ENCODE measurements around the gene TRIM8. TPM values are rescaled to one million over a fixed set of nuclear protein-coding genes. Genes with fewer than 3 reads are reported as not detected.
A peak's percentile ranks its signal among the peaks of the same experiment; 100 is the strongest.

The TRIM8 gene
- total RNA-seq, 2 donors from 2014 or later: 106 to 125 TPM

- no peak for DNase-seq (ENCODE audit: low spot score)
- H3K36me3 ChIP-seq: no peaks in the 10 kb centered on the region
- TF ChIP-seq, protein P1, sequence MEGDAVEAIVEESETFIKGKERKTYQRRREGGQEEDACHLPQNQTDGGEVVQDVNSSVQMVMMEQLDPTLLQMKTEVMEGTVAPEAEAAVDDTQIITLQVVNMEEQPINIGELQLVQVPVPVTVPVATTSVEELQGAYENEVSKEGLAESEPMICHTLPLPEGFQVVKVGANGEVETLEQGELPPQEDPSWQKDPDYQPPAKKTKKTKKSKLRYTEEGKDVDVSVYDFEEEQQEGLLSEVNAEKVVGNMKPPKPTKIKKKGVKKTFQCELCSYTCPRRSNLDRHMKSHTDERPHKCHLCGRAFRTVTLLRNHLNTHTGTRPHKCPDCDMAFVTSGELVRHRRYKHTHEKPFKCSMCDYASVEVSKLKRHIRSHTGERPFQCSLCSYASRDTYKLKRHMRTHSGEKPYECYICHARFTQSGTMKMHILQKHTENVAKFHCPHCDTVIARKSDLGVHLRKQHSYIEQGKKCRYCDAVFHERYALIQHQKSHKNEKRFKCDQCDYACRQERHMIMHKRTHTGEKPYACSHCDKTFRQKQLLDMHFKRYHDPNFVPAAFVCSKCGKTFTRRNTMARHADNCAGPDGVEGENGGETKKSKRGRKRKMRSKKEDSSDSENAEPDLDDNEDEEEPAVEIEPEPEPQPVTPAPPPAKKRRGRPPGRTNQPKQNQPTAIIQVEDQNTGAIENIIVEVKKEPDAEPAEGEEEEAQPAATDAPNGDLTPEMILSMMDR (IDR thresholded peaks at IDR 0.05): peak in 1 of 2 donors; percentile 1
- H3K27me3 ChIP-seq: no peaks in the 10 kb centered on the region
- no peaks in the 10 kb centered on the region for H3K9me3 ChIP-seq
- H3K27ac ChIP-seq: peak overlapping the region; percentile 73 to 78
- peaks cover 0 to 67% of the 10 kb centered on the region in 2 donors for H3K4me1 ChIP-seq
- H3K4me3 ChIP-seq: no peak overlapping the region
These were observed 25.9 kb downstream of the TRIM8 start for GRCh38 chr10:102670065-102670670.

DNA sequence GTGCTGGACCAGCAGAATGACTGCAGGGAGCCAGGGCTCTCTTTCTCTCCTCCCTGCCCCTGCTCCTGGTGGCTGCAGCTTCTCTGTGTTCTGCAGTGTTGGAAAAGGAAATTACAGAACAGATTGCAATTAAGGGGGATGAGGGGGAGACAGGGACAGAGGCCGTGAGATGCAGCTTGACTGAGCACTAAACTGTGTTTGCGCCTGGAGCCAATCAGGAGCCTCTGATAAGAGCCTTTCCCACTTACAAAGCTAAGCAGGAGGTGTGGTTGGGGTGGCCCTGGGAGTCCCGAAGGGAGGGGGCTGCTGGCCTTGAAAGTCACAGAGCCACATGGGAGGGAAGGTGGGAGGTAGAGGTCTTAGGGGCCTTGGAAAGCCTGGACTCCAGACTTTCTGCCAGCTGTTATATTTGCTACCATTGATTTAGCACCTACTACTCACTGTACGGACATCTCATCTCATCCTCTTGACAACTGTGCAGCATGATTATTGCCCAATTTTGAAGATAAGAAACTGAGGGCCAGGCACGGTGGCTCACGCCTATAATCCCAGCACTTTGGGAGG lies 26.7 kb downstream of the TRIM8 start:
- no peaks in the 10 kb centered on the region for H3K36me3 ChIP-seq
- H3K4me3 ChIP-seq: no peak overlapping the region
- H3K4me1 ChIP-seq: peaks cover 0 to 75% of the 10 kb centered on the region in 2 donors
- H3K27me3 ChIP-seq: no peaks in the 10 kb centered on the region
- no peak for DNase-seq (ENCODE audit: low spot score)
- H3K27ac ChIP-seq: peak overlapping the region; percentile 46 to 78
- no peaks in the 10 kb centered on the region for H3K9me3 ChIP-seq
- TF ChIP-seq, protein P1 (IDR thresholded peaks at IDR 0.05): no peak

- TF ChIP-seq, protein P1 (IDR thresholded peaks at IDR 0.05): no peak
- Histone ChIP-seq H3K36me3 (no peaks in the 10 kb centered on the region), H3K27ac (peak overlapping the region; percentile 82 to 90), H3K27me3 (no peaks in the 10 kb centered on the region), H3K4me1 (peaks cover 0 to 95% of the 10 kb centered on the region in 2 donors), H3K9me3 (no peaks in the 10 kb centered on the region), H3K4me3 (peak overlapping the region in 1 of 2 donors; percentile 42)
- DNase-seq (ENCODE audit: low spot score): no peak
These were observed 29.0 kb downstream of the TRIM8 start for GRCh38 chr10:102673236-102673818.

GRCh38 chr10:102673819-102674511 lies 29.7 kb downstream of the TRIM8 start:
- Histone ChIP-seq H3K4me1 (peaks cover 0 to 95% of the 10 kb centered on the region in 2 donors), H3K4me3 (peak overlapping the region; percentile 2 to 42), H3K9me3 (no peaks in the 10 kb centered on the region), H3K27me3 (no peaks in the 10 kb centered on the region), H3K27ac (peak overlapping the region; percentile 82 to 90), H3K36me3 (no peaks in the 10 kb centered on the region)
- DNase-seq (ENCODE audit: low spot score): peak; percentile 83
- TF ChIP-seq, protein P1 (IDR thresholded peaks at IDR 0.05): no peak

DNA sequence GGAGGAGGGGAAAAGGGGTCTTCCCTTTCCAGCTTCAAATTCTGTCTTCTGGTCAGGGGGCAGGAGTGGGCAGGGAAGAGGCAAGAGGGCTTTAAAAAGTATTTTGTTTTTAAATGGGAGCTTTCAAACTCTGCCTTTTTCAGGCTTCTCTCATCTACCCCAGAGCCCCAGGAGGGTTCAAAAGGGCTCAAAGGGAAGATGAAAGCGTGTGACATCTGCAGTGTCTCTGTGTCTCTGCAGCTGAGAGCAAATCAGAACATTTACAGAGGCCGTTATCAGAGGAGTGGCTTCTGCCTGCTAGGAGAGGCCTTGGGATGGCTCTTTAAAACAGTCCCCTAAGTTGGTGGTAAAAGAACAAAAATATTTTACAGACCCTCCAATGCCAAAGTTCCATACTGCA lies 30.3 kb downstream of the TRIM8 start:
- H3K27me3 ChIP-seq: no peaks in the 10 kb centered on the region
- TF ChIP-seq, protein P1 (IDR thresholded peaks at IDR 0.05): no peak
- no peak for DNase-seq (ENCODE audit: low spot score)
- peak overlapping the region; percentile 82 to 90 for H3K27ac ChIP-seq
- no peaks in the 10 kb centered on the region for H3K36me3 ChIP-seq
- H3K9me3 ChIP-seq: no peaks in the 10 kb centered on the region
- H3K4me3 ChIP-seq: peak overlapping the region in 1 of 2 donors; percentile 42
- peaks cover 0 to 95% of the 10 kb centered on the region in 2 donors for H3K4me1 ChIP-seq

Data from right atrium auricular region (tissue), 2 donors.